GM13976 (cell line): Measurements from ENCODE around the gene DIO3.

Experiments
- DNase-seq: peaks from one replicate; pipeline ENCODE4 v3.0.0; 2012; ENCODE audit warnings: low spot score
- CTCF ChIP-seq: IDR thresholded peaks from 2 replicates; pipeline ENCODE4 v1.5.1; 2012; ENCODE audit warnings: borderline replicate concordance, mild to moderate bottlenecking; ENCODE audit not compliant: insufficient read depth; ENCODE audit errors: extremely low read depth, missing control alignments, control extremely low read depth
- in situ Hi-C: fragments of 300-500 bp; cut with MboI; formaldehyde crosslinking; loops from one replicate; pipeline ENCODE4 v1.12.0; 2022; ENCODE audit warnings: low sequenced_read_pairs, mixed read lengths, inconsistent platforms; ENCODE audit not compliant: unreplicated experiment

Gene DIO3

GRCh38 chr14:101561897-101562490, 699 bp downstream of the DIO3 start:
- TF ChIP-seq CTCF: no peak
- in situ Hi-C loops: no loop called here
- no peak for DNase-seq

GRCh38 chr14:101562659-101563351, 1.5 kb downstream of the DIO3 start:
- no peak for DNase-seq
- in situ Hi-C loops: no loop called here
- no peak for TF ChIP-seq CTCF

GRCh38 chr14:101563352-101563653, 2.0 kb downstream of the DIO3 start:
- in situ Hi-C loops: no loop called here
- no peak for TF ChIP-seq CTCF

GRCh38 chr14:101563654-101564443, 2.6 kb downstream of the DIO3 start:
- DNase-seq: no peak
- no peak for TF ChIP-seq CTCF
- in situ Hi-C loops: no loop called here

More at GRCh38 chr14:101563352-101563653, 2.0 kb downstream of the DIO3 start:
- no peak for DNase-seq

- DNase-seq: no peak
- in situ Hi-C loops: no loop called here
- TF ChIP-seq CTCF: no peak
These were observed 3.1 kb downstream of the DIO3 start for GRCh38 chr14:101564444-101564776.

- in situ Hi-C loops: no loop called here
- DNase-seq: no peak
- TF ChIP-seq CTCF: no peak
These were observed 3.8 kb downstream of the DIO3 start for GRCh38 chr14:101564819-101565698.
